ENCODE results near the gene TOMT. TPM values are rescaled to one million over a fixed set of nuclear protein-coding genes. Genes with fewer than 3 reads are reported as not detected.
"Not testable (repeated sequence)": the region's sequence is repeated elsewhere in the genome, so short reads cannot be mapped to it uniquely, and the experiment has no call there.

The TOMT gene
- total RNA-seq, 2 experiments from 2014 or later, result not detected

- no peak overlapping the region for H3K4me3 ChIP-seq (ENCODE audit: low read depth, low read length, poor library complexity, severe bottlenecking)
- H3K36me3 ChIP-seq (ENCODE audit: insufficient read depth, low read length), result no peaks in the 10 kb centered on the region
- peaks cover 13% of the 10 kb centered on the region for H3K9me3 ChIP-seq (ENCODE audit: low read length)
- ChIA-PET POLR2A (no interaction called here), CTCF (ENCODE audit: unreplicated experiment) (no interaction called here)
- H3K27ac ChIP-seq (ENCODE audit: low read depth, low read length, poor library complexity, severe bottlenecking), result no peak overlapping the region
- H4K20me1 ChIP-seq (ENCODE audit: insufficient read depth, low read length), result no peaks in the 10 kb centered on the region
- intact Hi-C loops (cut with micrococcal nuclease; ENCODE audit: unreplicated experiment), result no loop called here
- TF ChIP-seq EZH2phosphoT487 (IDR thresholded peaks at IDR 0.05; ENCODE audit: borderline replicate concordance, low read depth, low read length), result no peak
- TF ChIP-seq, protein P1, sequence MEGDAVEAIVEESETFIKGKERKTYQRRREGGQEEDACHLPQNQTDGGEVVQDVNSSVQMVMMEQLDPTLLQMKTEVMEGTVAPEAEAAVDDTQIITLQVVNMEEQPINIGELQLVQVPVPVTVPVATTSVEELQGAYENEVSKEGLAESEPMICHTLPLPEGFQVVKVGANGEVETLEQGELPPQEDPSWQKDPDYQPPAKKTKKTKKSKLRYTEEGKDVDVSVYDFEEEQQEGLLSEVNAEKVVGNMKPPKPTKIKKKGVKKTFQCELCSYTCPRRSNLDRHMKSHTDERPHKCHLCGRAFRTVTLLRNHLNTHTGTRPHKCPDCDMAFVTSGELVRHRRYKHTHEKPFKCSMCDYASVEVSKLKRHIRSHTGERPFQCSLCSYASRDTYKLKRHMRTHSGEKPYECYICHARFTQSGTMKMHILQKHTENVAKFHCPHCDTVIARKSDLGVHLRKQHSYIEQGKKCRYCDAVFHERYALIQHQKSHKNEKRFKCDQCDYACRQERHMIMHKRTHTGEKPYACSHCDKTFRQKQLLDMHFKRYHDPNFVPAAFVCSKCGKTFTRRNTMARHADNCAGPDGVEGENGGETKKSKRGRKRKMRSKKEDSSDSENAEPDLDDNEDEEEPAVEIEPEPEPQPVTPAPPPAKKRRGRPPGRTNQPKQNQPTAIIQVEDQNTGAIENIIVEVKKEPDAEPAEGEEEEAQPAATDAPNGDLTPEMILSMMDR (conservative IDR thresholded peaks at IDR 0.05; ENCODE audit: low read length), result no peak
- no peak overlapping the region for H2AFZ ChIP-seq (ENCODE audit: low read length)
- no peak overlapping the region for H3K4me2 ChIP-seq (ENCODE audit: low read length)
- H3K4me1 ChIP-seq (ENCODE audit: insufficient read depth, low read length, poor library complexity, severe bottlenecking), result no peaks in the 10 kb centered on the region
- no peaks in the 10 kb centered on the region for H3K9me2 ChIP-seq (ENCODE audit: insufficient read depth, low read length)
- no peaks in the 10 kb centered on the region for H3K79me2 ChIP-seq (ENCODE audit: insufficient read depth, low read depth, low read length)
- no TSS peak for BruUV-seq (replicated peaks)
- no peak for DNase-seq (ENCODE audit: low spot score)
Measured at GRCh38 chr11:72132646-72133045, 26.9 kb downstream of the TOMT start.

DNA sequence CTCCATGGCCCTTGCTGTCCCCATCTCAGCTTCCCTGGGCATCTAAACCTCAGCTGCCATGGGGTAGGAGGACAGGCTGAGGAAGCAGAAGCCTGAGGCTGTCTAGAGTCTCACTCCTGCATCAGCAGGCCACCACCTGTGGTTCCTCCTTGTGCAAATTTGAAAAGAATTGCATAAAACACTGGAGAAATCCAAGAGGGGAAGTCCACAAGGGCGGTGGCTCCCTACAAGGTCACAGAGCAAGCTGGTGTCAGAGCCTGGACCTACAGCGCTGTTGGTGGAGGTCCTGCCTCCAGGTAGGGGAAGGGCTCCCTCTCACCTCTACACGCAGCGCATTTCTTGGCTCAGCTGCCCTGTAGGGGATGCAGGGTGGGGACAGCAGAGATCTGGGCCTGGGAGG, 29.7 kb downstream of the TOMT start, which contains the start of gene FOLR3:
TSS of gene FOLR3 (plus strand) at position 253 of the 400 bp plus-strand sequence. CDS start 228 bp downstream, outside the sequence.
- H3K4me3 ChIP-seq (ENCODE audit: low read depth, low read length, poor library complexity, severe bottlenecking); intact Hi-C loops (cut with micrococcal nuclease; ENCODE audit: unreplicated experiment); H4K20me1 ChIP-seq (ENCODE audit: insufficient read depth, low read length); BruUV-seq (replicated peaks); H3K9me3 ChIP-seq (ENCODE audit: low read length); CTCF ChIA-PET (ENCODE audit: unreplicated experiment); H2AFZ ChIP-seq (ENCODE audit: low read length); DNase-seq (ENCODE audit: low spot score); H3K4me2 ChIP-seq (ENCODE audit: low read length); H3K4me1 ChIP-seq (ENCODE audit: insufficient read depth, low read length, poor library complexity, severe bottlenecking); H3K9me2 ChIP-seq (ENCODE audit: insufficient read depth, low read length); H3K27ac ChIP-seq (ENCODE audit: low read depth, low read length, poor library complexity, severe bottlenecking); H3K36me3 ChIP-seq (ENCODE audit: insufficient read depth, low read length); H3K79me2 ChIP-seq (ENCODE audit: insufficient read depth, low read depth, low read length); POLR2A ChIA-PET: not testable (repeated sequence)

GRCh38 chr11:72135891-72136683, 30.4 kb downstream of the TOMT start:
- no peak for TF ChIP-seq EZH2phosphoT487 (IDR thresholded peaks at IDR 0.05; ENCODE audit: borderline replicate concordance, low read depth, low read length)
- CTCF ChIA-PET (ENCODE audit: unreplicated experiment), result no interaction called here
- Histone ChIP-seq H3K36me3 (ENCODE audit: insufficient read depth, low read length) (no peaks in the 10 kb centered on the region), H3K9me2 (ENCODE audit: insufficient read depth, low read length) (no peaks in the 10 kb centered on the region), H3K4me1 (ENCODE audit: insufficient read depth, low read length, poor library complexity, severe bottlenecking) (no peaks in the 10 kb centered on the region), H3K9me3 (ENCODE audit: low read length) (no peaks in the 10 kb centered on the region), H3K4me3 (ENCODE audit: low read depth, low read length, poor library complexity, severe bottlenecking) (no peak overlapping the region), H4K20me1 (ENCODE audit: insufficient read depth, low read length) (no peaks in the 10 kb centered on the region), H3K79me2 (ENCODE audit: insufficient read depth, low read depth, low read length) (no peaks in the 10 kb centered on the region), H2AFZ (ENCODE audit: low read length) (no peak overlapping the region), H3K4me2 (ENCODE audit: low read length) (no peak overlapping the region), H3K27ac (ENCODE audit: low read depth, low read length, poor library complexity, severe bottlenecking) (no peak overlapping the region)
- BruUV-seq (replicated peaks), result no TSS peak
- POLR2A ChIA-PET, result no interaction called here
- DNase-seq (ENCODE audit: low spot score), result no peak
- intact Hi-C loops (cut with micrococcal nuclease; ENCODE audit: unreplicated experiment), result no loop called here

Data from OCI-LY7 (cell line).